Adrenal gland (tissue), 12 donors: ENCODE results near the gene RPTOR. TPM values are rescaled to one million over a fixed set of nuclear protein-coding genes. Genes with fewer than 3 reads are reported as not detected.

Source experiments
- DNase-seq, 7 donors: peaks; one replicate each; pipeline ENCODE4 v3.0.0-alpha.2; 2019 to 2020
- H3K27ac ChIP-seq, 5 donors: fragments of 200-600 bp; sonication (generic) in 4 of 5; 1 replicate in 3 of 5; 2 replicates in 2 of 5; pipeline versions ENCODE4 v1.5.1 to v1.8.0; 2016 to 2020; ENCODE audit warnings: mild to moderate bottlenecking in 1 of 5
- H3K27me3 ChIP-seq: fragments of 200-600 bp; 2 replicates; pipeline ENCODE4 v1.8.0; 2021
- H3K36me3 ChIP-seq, 2 donors: fragments of 200-600 bp; replicated peaks in 1 of 2; 1 replicate in 1 of 2; 2 replicates in 1 of 2; pipeline versions ENCODE4 v1.5.1 to v1.8.0; 2018 to 2022
- H3K4me1 ChIP-seq, 2 donors: fragments of 200-600 bp; replicated peaks in 1 of 2; 1 replicate in 1 of 2; 2 replicates in 1 of 2; pipeline versions ENCODE4 v1.5.1 to v1.8.0; 2018 to 2021
- H3K4me3 ChIP-seq, 4 donors: fragments of 200-600 bp; sonication (generic) in 3 of 4; one replicate each; pipeline ENCODE4 v1.5.1; 2016 to 2018
- H3K9me3 ChIP-seq, 3 donors: fragments of 200-600 bp; sonication (generic) in 1 of 3; replicated peaks in 1 of 3; 1 replicate in 2 of 3; 2 replicates in 1 of 3; pipeline versions ENCODE4 v1.5.1 to v1.8.0; 2016 to 2021
- POLR2A ChIP-seq, 2 donors: fragments of 450-650 bp; IDR thresholded peaks; one replicate each; pipeline ENCODE4 v1.6.1; 2017; ENCODE audit warnings: antibody characterized with exemption in 2 of 2, mild to moderate bottlenecking in 2 of 2, moderate library complexity in 1 of 2
- WGBS, 4 donors: extraction: QIAGEN DNeasy Blood & Tissue Kit in 2 of 4; methylation state at CpG; one replicate each; pipeline versions ENCODE4 v1.1.5 to v1.1.7; 2013 to 2017; 5-methylcytosine and 5-hydroxymethylcytosine counted together
- intact Hi-C, 2 donors: fragments of 100-400 bp; cut with DNase I; formaldehyde crosslinking; loops; one replicate each; pipeline versions ENCODE4 v1.14.1 to v1.15.0; 2022 to 2023
- polyA plus RNA-seq, 3 donors: library from polyadenylated mRNA; stranded (reverse); fragments of 200-250 nt in 2 of 3; fragments of 350-450 nt in 1 of 3; fragmentation: Illumina TruSeq in 1 of 3; extraction: RNeasy Lipid Tissue Mini Kit (QIAGEN cat#74804) in 1 of 3; gene quantifications; one replicate each; pipeline ENCODE4 v1.2.3, GENCODE V29; 2013 to 2014
- total RNA-seq, 9 donors: library from RNA; depleted of rRNA in 4 of 9; stranded (reverse); fragments of >200 nt in 4 of 9; fragments of 120-200 nt in 1 of 9; fragmentation: NEBNext Ultra II Directional in 1 of 9; extraction: Animal tissue kit (Norgen Biotek cat#: 25700) in 1 of 9; gene quantifications; one replicate each; pipeline versions ENCODE4 v1.1.0 to v1.2.4, GENCODE V29; 2013 to 2023
- TF ChIP-seq, protein P1 (sequence below), 6 experiments: fragments of 450-650 bp in 4 of 6; fragments of 200-600 bp in 2 of 6; sonication (generic) in 1 of 6; IDR thresholded peaks; 1 replicate in 5 of 6; 2 replicates in 1 of 6; pipeline versions ENCODE4 v1.5.1 to v1.8.0; 2016 to 2021; ENCODE audit warnings: antibody characterized with exemption in 6 of 6, mild to moderate bottlenecking in 2 of 6, moderate library complexity in 1 of 6
- donor health status: healthy with polysubstance abuse.
- donor health status: Bipolar disorder and iron deficiency.
- donor health status: DM: yes; HTN: yes; CAD: no.
- donor health status: DM: no; HTN: no; CAD: no.
- donor health status: DM: no; HTN: no; CAD: no.
- donor health status: DM: yes; HTN: yes; CAD: no.

The RPTOR gene
- total and polyA plus RNA-seq, 12 donors = 9.7 to 53.3 (median 29.7) TPM

DNA sequence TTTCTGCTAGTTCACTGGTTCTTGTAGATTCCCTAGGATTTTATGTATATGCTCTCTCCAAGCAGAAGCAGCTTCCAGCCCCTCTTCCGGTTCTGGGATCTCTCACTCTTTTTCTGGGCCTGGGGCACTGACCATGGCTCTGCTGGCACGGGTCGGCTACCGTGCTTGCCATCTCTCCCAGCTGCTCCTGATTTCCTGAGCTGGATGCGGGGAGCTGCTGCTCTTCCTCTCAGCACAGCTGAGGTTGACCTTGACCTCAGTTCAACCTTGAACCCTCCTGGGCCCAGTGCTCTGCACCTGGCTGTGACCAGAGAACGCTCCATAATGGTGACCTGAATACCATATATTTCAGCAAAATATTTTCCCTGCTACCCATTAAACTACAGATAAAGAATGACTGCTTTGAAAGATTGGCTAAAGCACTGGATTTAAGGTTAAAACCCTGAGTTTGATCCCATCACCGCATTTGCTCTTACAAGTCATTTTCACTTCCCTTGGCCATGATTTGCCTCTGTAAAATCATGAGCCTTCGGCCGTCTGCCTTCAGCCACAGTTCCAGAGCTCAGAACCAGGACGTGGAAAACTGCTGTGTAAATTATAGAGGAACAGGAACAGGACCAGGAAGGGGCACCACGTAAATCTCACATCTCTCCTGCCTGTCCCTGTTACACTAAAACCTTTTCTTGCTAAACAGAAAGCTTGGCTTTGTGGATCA is 316.2 kb downstream of the RPTOR start:
- Histone ChIP-seq H3K4me1 (peaks cover 8 to 16% of the 10 kb centered on the region in 2 donors), H3K27me3 (no peaks in the 10 kb centered on the region), H3K36me3 (no peaks in the 10 kb centered on the region), H3K4me3 (no peak overlapping the region), H3K9me3 (no peaks in the 10 kb centered on the region), H3K27ac (peak overlapping the region in 1 of 5 donors; percentile 21)
- peak in 1 of 7 donors; percentile 12 for DNase-seq
- no peak for TF ChIP-seq POLR2A (IDR thresholded peaks at IDR 0.05)
- TF ChIP-seq, protein P1, sequence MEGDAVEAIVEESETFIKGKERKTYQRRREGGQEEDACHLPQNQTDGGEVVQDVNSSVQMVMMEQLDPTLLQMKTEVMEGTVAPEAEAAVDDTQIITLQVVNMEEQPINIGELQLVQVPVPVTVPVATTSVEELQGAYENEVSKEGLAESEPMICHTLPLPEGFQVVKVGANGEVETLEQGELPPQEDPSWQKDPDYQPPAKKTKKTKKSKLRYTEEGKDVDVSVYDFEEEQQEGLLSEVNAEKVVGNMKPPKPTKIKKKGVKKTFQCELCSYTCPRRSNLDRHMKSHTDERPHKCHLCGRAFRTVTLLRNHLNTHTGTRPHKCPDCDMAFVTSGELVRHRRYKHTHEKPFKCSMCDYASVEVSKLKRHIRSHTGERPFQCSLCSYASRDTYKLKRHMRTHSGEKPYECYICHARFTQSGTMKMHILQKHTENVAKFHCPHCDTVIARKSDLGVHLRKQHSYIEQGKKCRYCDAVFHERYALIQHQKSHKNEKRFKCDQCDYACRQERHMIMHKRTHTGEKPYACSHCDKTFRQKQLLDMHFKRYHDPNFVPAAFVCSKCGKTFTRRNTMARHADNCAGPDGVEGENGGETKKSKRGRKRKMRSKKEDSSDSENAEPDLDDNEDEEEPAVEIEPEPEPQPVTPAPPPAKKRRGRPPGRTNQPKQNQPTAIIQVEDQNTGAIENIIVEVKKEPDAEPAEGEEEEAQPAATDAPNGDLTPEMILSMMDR (IDR thresholded peaks at IDR 0.05) = no peak
- WGBS, 4 donors = 75 to 85% (median 79%) methylated on average over 11 of the region's 11 CpGs
- intact Hi-C loops = loop anchor here in 1 of 2 donors (10.0 kb wide), 1 partner anchor 436 kb away; no protein-coding TSS in a partner anchor

DNA sequence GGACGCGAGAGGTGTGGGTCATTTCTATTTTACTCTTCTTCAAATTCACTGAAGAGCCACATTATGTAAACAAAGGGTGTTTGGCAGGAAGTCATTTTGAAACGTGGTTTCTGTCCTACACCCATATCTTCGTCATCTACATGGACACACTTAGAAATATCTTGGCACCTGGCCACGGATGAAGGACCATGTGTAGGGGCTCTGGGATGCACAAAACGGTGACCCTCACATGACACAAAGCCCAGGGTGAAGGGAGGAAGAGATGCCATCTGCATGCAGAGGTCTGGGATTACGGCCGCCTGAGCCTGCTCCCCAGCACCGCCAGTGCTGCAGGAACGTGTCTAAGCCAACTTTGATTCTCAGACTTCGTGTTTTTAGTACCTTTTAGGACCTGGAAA is 316.8 kb downstream of the RPTOR start:
- Histone ChIP-seq H3K4me3 (no peak overlapping the region), H3K9me3 (no peaks in the 10 kb centered on the region), H3K27ac (peak overlapping the region in 1 of 5 donors; percentile 21), H3K27me3 (no peaks in the 10 kb centered on the region), H3K36me3 (no peaks in the 10 kb centered on the region), H3K4me1 (peaks cover 5 to 12% of the 10 kb centered on the region in 2 donors)
- WGBS, 4 donors = 77 to 86% (median 79%) methylated on average over 11 of the region's 11 CpGs
- peak in 1 of 7 donors; percentile 13 for DNase-seq
- intact Hi-C loops = loop anchor here in 1 of 2 donors (10.0 kb wide), 1 partner anchor 437 kb away; no protein-coding TSS in a partner anchor
- no peak for TF ChIP-seq POLR2A (IDR thresholded peaks at IDR 0.05)
- TF ChIP-seq, protein P1 (IDR thresholded peaks at IDR 0.05) = no peak

DNA sequence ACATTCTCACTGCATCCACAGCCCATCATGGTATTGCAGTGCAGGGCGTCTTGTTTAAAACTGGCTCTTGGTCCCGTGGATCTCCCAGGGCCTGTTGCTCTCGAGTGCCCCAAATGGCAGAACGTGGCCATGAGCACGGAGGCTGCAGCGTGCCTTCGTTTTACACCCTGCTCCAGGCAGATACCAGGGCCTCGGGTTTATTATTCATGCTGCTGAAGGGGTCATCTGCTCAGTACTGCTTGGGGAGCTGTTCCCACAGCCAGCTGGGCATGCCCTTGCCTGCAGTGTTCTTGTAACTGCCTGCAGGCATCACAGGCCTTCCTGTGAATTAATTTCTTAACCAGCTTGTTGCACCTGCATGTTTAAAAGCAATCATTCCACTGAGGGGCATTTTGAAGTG is 317.3 kb downstream of the RPTOR start:
- H3K27ac ChIP-seq = no peak overlapping the region
- no peaks in the 10 kb centered on the region for H3K36me3 ChIP-seq
- no peak for TF ChIP-seq POLR2A (IDR thresholded peaks at IDR 0.05)
- TF ChIP-seq, protein P1 (IDR thresholded peaks at IDR 0.05) = peak in 3 of 6 experiments; percentile 26 to 38 (median 28)
- H3K4me3 ChIP-seq = no peak overlapping the region
- H3K4me1 ChIP-seq = peaks cover 5 to 8% of the 10 kb centered on the region in 2 donors
- 66 to 80% (median 75%) methylated on average over 4 to 8 of the region's 8 CpGs for WGBS, 4 donors
- intact Hi-C loops = loop anchor here in 1 of 2 donors (10.0 kb wide), 1 partner anchor 437 kb away; no protein-coding TSS in a partner anchor
- no peaks in the 10 kb centered on the region for H3K9me3 ChIP-seq
- peak in 3 of 7 donors; percentile 17 to 77 (median 22) for DNase-seq
- no peaks in the 10 kb centered on the region for H3K27me3 ChIP-seq

DNA sequence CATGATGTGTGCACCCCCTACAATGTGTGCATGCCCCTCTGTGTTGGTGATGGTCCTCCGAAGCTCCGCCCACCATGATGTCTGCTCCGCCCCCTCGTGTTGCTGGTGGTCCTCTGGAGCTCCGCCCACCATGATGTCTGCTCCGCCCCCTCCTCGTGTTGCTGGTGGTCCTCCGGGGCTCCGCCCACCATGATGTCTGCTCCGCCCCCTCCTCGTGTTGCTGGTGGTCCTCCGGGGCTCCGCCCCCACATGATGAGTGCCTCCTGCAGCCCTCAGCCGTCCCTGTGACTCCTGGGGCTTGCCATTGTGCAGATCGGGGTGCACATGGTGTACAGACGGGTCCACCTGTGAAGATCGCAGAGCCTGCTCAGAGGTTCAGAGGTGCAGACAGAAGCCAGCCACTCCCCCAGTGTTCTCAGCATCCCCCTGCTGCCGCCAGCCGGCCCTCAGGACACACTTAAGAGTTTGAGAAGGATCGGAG is 317.9 kb downstream of the RPTOR start:
- TF ChIP-seq, protein P1 (IDR thresholded peaks at IDR 0.05) = no peak
- TF ChIP-seq POLR2A (IDR thresholded peaks at IDR 0.05) = no peak
- Histone ChIP-seq H3K4me3 (no peak overlapping the region), H3K36me3 (no peaks in the 10 kb centered on the region), H3K27me3 (no peaks in the 10 kb centered on the region), H3K9me3 (no peaks in the 10 kb centered on the region), H3K27ac (no peak overlapping the region), H3K4me1 (peaks cover 5 to 8% of the 10 kb centered on the region in 2 donors)
- peak in 1 of 7 donors; percentile 12 for DNase-seq
- 89 to 94% (median 90%) methylated on average over 12 to 20 of the region's 20 CpGs for WGBS, 4 donors
- intact Hi-C loops = loop anchor here in 1 of 2 donors (10.0 kb wide), 1 partner anchor 438 kb away; no protein-coding TSS in a partner anchor
